Tibial nerve (tissue), 4 donors: ENCODE measurements around the gene KIF3C.

Experiments
- EP300 ChIP-seq, 2 donors: sonication (generic); formaldehyde crosslinking; IDR thresholded peaks; one replicate each; pipeline ENCODE4 v1.6.1; 2017; ENCODE audit warnings: antibody characterized with exemption in 2 of 2, mild to moderate bottlenecking in 1 of 2
- POLR2A ChIP-seq, 2 donors: fragments of 450-650 bp; IDR thresholded peaks; one replicate each; pipeline ENCODE4 v1.6.1; 2017; ENCODE audit warnings: antibody characterized with exemption in 2 of 2, mild to moderate bottlenecking in 2 of 2, moderate library complexity in 2 of 2
- TF ChIP-seq, protein P1 (sequence below), 5 experiments: fragments of 200-600 bp in 3 of 5; fragments of 450-650 bp in 2 of 5; sonication (generic) in 3 of 5; IDR thresholded peaks; one replicate each; pipeline ENCODE4 v1.5.1; 2016 to 2019; ENCODE audit warnings: antibody characterized with exemption in 5 of 5, mild to moderate bottlenecking in 3 of 5, moderate library complexity in 2 of 5

DNA sequence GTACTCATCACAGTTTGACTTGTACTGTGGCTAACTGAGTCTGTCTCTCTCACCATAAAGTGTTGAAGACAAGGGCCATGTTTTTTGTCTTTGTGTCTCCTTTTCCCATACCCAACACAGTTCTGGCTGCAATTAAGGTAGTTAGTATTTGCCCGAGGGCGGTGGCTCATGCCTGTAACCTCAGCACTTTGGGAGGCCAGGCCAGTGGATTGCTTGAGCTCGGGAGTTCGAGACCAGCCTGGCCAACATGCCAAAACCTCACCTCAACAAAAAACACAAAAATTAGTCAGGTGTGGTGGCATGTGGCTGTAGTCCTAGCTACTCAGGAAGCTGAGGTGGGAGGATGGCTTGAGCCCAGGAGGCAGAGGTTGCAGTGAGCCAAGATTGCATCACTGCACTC is 6.9 kb upstream of the KIF3C start:
- TF ChIP-seq, protein P1, sequence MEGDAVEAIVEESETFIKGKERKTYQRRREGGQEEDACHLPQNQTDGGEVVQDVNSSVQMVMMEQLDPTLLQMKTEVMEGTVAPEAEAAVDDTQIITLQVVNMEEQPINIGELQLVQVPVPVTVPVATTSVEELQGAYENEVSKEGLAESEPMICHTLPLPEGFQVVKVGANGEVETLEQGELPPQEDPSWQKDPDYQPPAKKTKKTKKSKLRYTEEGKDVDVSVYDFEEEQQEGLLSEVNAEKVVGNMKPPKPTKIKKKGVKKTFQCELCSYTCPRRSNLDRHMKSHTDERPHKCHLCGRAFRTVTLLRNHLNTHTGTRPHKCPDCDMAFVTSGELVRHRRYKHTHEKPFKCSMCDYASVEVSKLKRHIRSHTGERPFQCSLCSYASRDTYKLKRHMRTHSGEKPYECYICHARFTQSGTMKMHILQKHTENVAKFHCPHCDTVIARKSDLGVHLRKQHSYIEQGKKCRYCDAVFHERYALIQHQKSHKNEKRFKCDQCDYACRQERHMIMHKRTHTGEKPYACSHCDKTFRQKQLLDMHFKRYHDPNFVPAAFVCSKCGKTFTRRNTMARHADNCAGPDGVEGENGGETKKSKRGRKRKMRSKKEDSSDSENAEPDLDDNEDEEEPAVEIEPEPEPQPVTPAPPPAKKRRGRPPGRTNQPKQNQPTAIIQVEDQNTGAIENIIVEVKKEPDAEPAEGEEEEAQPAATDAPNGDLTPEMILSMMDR (IDR thresholded peaks at IDR 0.05): no peak
- TF ChIP-seq POLR2A (IDR thresholded peaks at IDR 0.05) (no peak), EP300 (IDR thresholded peaks at IDR 0.05) (no peak)
